Smooth muscle cell (in vitro differentiated cells): ENCODE data around the gene TMEM238L. TPM values are rescaled to one million over a fixed set of nuclear protein-coding genes. Genes with fewer than 3 reads are reported as not detected.

Experiments used
- DNase-seq: peaks from one replicate; lab custom pipeline; 2025; ENCODE audit not compliant: unreplicated experiment; lab: John Stamatoyannopoulos, UW
- H2AFZ ChIP-seq: fragments of 200-600 bp; sonication (generic); 2 replicates; pipeline ENCODE4 v1.6.0; 2016; ENCODE audit warnings: antibody characterized with exemption, low read depth, mild to moderate bottlenecking
- H3F3A ChIP-seq: fragments of 200-600 bp; sonication (generic); 2 replicates; pipeline ENCODE4 v1.6.0; 2017; ENCODE audit warnings: antibody characterized with exemption, low read depth
- H3K27ac ChIP-seq: fragments of 200-600 bp; sonication (generic); 2 replicates; pipeline ENCODE4 v1.5.1; 2016; ENCODE audit warnings: low read depth, mild to moderate bottlenecking
- H3K27me3 ChIP-seq: fragments of 200-600 bp; sonication (generic); 2 replicates; pipeline ENCODE4 v1.6.1; 2016; ENCODE audit warnings: low read depth, mild to moderate bottlenecking
- H3K36me3 ChIP-seq: fragments of 200-600 bp; sonication (generic); 2 replicates; pipeline ENCODE4 v1.5.1; 2016; ENCODE audit warnings: low read depth
- H3K4me1 ChIP-seq: fragments of 200-600 bp; sonication (generic); 2 replicates; pipeline ENCODE4 v1.5.1; 2016; ENCODE audit warnings: low read depth
- H3K4me2 ChIP-seq: fragments of 200-600 bp; sonication (generic); 2 replicates; pipeline ENCODE4 v1.6.0; 2016; ENCODE audit warnings: mild to moderate bottlenecking
- H3K4me3 ChIP-seq: fragments of 200-600 bp; sonication (generic); 2 replicates; pipeline ENCODE4 v1.5.1; 2016; ENCODE audit warnings: mild to moderate bottlenecking
- H3K79me2 ChIP-seq: fragments of 200-600 bp; sonication (generic); 2 replicates; pipeline ENCODE4 v1.6.0; 2016; ENCODE audit warnings: low read depth, mild to moderate bottlenecking
- H3K9ac ChIP-seq: fragments of 200-600 bp; sonication (generic); 2 replicates; pipeline ENCODE4 v1.6.0; 2016; ENCODE audit warnings: low read depth
- H3K9me3 ChIP-seq: fragments of 200-600 bp; sonication (generic); replicated peaks from 2 replicates; pipeline ENCODE4 v1.5.1; 2016; ENCODE audit warnings: low read depth
- H4K20me1 ChIP-seq: fragments of 200-600 bp; sonication (generic); 2 replicates; pipeline ENCODE4 v1.6.0; 2016; ENCODE audit warnings: low read depth
- WGBS: methylation state at CpG from one replicate; pipeline ENCODE4 v1.1.7; 2016; ENCODE audit warnings: low lambda C conversion rate; 5-methylcytosine and 5-hydroxymethylcytosine counted together
- polyA plus RNA-seq: library from polyadenylated mRNA; unstranded; fragments of >200 nt; fragmentation: Nextera tagmentation; extraction: Ambion mirVana; gene quantifications from 2 replicates; pipeline ENCODE4 v1.2.1, GENCODE V29; 2016
- total RNA-seq: library from RNA; depleted of rRNA; stranded (reverse); fragments of >200 nt; gene quantifications from 2 replicates; pipeline ENCODE4 v1.2.3, GENCODE V29; 2014
- TF ChIP-seq, protein P1 (sequence below): fragments of 200-600 bp; sonication (generic); IDR thresholded peaks from 2 replicates; pipeline ENCODE4 v1.5.1; 2017; ENCODE audit warnings: borderline replicate concordance, mild to moderate bottlenecking, antibody characterized with exemption; ENCODE audit not compliant: insufficient read depth, poor library complexity, severe bottlenecking

The TMEM238L gene
- total and polyA plus RNA-seq, 2 experiments from 2014 or later, result not detected

DNA sequence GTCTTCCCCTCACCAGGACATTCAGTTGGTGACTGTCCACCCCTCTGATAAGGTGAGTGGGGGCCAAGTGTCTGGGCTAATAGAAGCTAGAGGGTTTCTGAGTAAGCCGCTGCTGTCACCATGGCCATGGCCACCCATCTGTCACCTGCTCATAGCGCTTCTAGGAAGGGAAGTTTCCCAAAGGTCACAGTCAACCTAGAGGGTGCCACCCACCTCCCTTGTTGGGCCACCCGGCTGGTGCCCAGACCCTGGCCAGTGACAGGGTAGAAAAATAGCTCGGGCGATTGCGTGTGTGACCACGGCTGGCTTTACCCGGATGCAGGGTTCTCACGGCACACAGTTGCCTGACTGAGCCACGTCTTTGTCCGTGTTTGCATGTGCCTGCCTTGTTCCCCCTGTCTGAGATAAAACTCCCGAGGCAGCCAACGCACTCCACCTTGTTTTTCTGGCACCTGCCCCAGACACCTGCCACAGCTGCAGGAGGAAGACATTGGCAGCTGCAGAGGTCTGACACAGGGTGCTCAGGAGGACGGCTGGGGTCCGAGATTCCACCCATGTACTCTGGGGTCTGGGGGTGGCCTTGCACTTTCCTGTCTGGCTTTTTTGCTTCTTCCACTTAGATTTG lies 33.2 kb upstream of the TMEM238L start:
- H3K9me3 ChIP-seq, result no peaks in the 10 kb centered on the region
- no peak overlapping the region for H3K27ac ChIP-seq
- no peaks in the 10 kb centered on the region for H3K27me3 ChIP-seq
- H3K36me3 ChIP-seq, result no peaks in the 10 kb centered on the region
- H2AFZ ChIP-seq, result no peak overlapping the region
- H3F3A ChIP-seq, result no peaks in the 10 kb centered on the region
- TF ChIP-seq, protein P1, sequence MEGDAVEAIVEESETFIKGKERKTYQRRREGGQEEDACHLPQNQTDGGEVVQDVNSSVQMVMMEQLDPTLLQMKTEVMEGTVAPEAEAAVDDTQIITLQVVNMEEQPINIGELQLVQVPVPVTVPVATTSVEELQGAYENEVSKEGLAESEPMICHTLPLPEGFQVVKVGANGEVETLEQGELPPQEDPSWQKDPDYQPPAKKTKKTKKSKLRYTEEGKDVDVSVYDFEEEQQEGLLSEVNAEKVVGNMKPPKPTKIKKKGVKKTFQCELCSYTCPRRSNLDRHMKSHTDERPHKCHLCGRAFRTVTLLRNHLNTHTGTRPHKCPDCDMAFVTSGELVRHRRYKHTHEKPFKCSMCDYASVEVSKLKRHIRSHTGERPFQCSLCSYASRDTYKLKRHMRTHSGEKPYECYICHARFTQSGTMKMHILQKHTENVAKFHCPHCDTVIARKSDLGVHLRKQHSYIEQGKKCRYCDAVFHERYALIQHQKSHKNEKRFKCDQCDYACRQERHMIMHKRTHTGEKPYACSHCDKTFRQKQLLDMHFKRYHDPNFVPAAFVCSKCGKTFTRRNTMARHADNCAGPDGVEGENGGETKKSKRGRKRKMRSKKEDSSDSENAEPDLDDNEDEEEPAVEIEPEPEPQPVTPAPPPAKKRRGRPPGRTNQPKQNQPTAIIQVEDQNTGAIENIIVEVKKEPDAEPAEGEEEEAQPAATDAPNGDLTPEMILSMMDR, result no peak
- H3K4me1 ChIP-seq, result no peaks in the 10 kb centered on the region
- H4K20me1 ChIP-seq, result no peaks in the 10 kb centered on the region
- no peak overlapping the region for H3K4me2 ChIP-seq
- no peaks in the 10 kb centered on the region for H3K79me2 ChIP-seq
- no peak overlapping the region for H3K9ac ChIP-seq
- H3K4me3 ChIP-seq, result no peak overlapping the region
- no peak for DNase-seq
- 92% methylated on average over 15 of the region's 15 CpGs for WGBS

DNA sequence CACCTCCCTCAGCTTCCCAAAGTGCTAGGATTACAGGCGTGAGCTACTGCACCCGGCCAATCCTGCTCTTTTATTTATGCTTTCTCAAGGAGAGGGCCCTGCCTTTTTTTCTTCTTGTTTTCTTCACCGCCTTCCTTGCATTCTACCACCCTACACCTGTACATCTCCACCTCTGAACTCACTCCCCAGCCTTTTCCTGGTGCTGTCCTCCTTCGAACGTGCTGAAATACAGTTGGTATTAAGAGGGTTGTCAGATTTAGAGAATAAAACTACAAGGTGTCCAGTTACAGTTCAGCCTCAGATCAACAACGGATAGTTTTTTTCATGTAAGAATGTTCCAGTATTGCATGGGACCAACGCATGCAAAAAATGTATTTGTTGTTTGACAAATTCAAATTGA lies 32.2 kb upstream of the TMEM238L start:
- H4K20me1 ChIP-seq, result no peaks in the 10 kb centered on the region
- no peak overlapping the region for H3K4me3 ChIP-seq
- H3K4me2 ChIP-seq, result no peak overlapping the region
- H3K27ac ChIP-seq, result no peak overlapping the region
- H3K9ac ChIP-seq, result no peak overlapping the region
- 87% methylated on average over 7 of the region's 7 CpGs for WGBS
- H3K79me2 ChIP-seq, result no peaks in the 10 kb centered on the region
- H2AFZ ChIP-seq, result no peak overlapping the region
- H3K36me3 ChIP-seq, result no peaks in the 10 kb centered on the region
- no peaks in the 10 kb centered on the region for H3K9me3 ChIP-seq
- H3K4me1 ChIP-seq, result no peaks in the 10 kb centered on the region
- no peak for DNase-seq
- H3K27me3 ChIP-seq, result no peaks in the 10 kb centered on the region
- TF ChIP-seq, protein P1, result no peak
- H3F3A ChIP-seq, result no peaks in the 10 kb centered on the region

DNA sequence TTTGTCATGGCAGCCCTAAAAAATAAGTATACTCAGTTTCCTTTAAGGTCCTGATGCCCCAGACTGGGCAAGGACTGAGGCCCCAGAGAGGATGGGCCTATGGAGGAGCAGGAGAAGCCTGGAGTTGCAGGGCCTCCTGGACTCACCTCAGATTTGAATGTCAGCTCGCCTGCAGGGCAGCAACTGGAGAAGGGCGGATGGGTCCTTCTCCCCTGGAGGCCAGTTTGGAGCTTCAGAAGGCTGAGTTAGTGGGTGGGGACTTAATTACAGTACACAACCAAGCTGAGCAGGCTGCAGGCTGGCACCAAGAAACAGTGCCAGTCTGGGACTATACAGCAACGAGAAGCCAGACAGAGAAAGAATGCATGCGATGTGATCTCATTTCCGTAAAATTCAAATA lies 27.8 kb upstream of the TMEM238L start:
- no peak overlapping the region for H3K27ac ChIP-seq
- H3K9ac ChIP-seq, result no peak overlapping the region
- WGBS, result 93% methylated on average over 5 of the region's 5 CpGs
- no peak overlapping the region for H3K4me2 ChIP-seq
- no peaks in the 10 kb centered on the region for H3K27me3 ChIP-seq
- no peaks in the 10 kb centered on the region for H3F3A ChIP-seq
- no peak overlapping the region for H2AFZ ChIP-seq
- no peaks in the 10 kb centered on the region for H3K79me2 ChIP-seq
- no peak overlapping the region for H3K4me3 ChIP-seq
- TF ChIP-seq, protein P1, result no peak
- H4K20me1 ChIP-seq, result no peaks in the 10 kb centered on the region
- no peaks in the 10 kb centered on the region for H3K36me3 ChIP-seq
- no peak for DNase-seq
- H3K9me3 ChIP-seq, result no peaks in the 10 kb centered on the region
- H3K4me1 ChIP-seq, result no peaks in the 10 kb centered on the region

DNA sequence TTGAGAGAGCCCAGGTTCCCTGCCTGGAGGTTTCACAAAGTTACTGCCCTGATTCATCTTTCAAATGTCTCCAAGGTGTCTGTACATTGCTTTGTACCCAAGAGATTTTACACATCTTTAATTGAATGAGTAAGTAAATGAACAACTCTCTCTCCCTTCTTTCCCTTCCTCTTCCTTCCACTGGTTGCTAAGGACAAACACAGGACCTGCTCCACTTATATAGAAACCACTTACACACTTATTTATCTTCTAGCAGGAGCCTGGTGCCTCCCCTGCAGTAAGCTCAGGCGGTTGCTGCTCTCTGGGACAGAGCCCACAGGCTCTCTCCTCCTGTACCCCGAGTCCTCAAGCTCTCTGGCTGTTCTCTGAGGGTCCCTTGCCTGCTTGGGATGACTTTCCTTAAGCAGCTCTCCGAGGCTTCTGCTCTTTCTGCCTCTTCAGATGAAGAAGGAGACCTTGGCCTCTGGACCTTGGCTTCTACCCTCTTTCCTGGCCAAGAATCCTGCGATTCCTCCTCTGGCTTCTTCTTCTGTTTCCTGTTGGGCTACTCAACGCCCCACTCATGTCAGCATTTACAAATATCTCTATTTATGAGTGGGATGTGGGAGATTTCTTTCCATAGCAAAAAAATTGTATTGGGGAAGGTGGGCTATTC lies 24.1 kb upstream of the TMEM238L start:
- Histone ChIP-seq H3K79me2 (no peaks in the 10 kb centered on the region), H4K20me1 (no peaks in the 10 kb centered on the region), H3K27ac (no peak overlapping the region), H3K36me3 (no peaks in the 10 kb centered on the region), H3K4me1 (no peaks in the 10 kb centered on the region), H3K4me2 (no peak overlapping the region), H3F3A (no peaks in the 10 kb centered on the region), H3K9me3 (no peaks in the 10 kb centered on the region), H2AFZ (no peak overlapping the region), H3K27me3 (no peaks in the 10 kb centered on the region), H3K4me3 (no peak overlapping the region), H3K9ac (no peak overlapping the region)
- TF ChIP-seq, protein P1, result no peak
- 83% methylated on average over 5 of the region's 5 CpGs for WGBS
- DNase-seq, result no peak
